HG03565 (cell line): ENCODE measurements around the gene AQP3.
"Not testable (repeated sequence)": the region's sequence is repeated elsewhere in the genome, so short reads cannot be mapped to it uniquely, and the experiment has no call there.

ENCODE experiments used
- ATAC-seq: cut with Tn5 transposase; IDR thresholded peaks from one replicate; pipeline ENCODE4 v1.9.1; 2021; ENCODE audit warnings: mild to moderate bottlenecking, moderate library complexity; ENCODE audit not compliant: unreplicated experiment

Gene AQP3

GRCh38 chr9:33419708-33420303 is 27.6 kb downstream of the AQP3 start:
- no peak for ATAC-seq

- no peak for ATAC-seq
These were observed 29.3 kb downstream of the AQP3 start for GRCh38 chr9:33418090-33418489.

GRCh38 chr9:33416996-33417395 is 30.4 kb downstream of the AQP3 start:
- ATAC-seq, result no peak

- ATAC-seq, result peak; percentile 46
These were observed 31.8 kb downstream of the AQP3 start for GRCh38 chr9:33415501-33416038.

GRCh38 chr9:33414889-33415500 is 32.4 kb downstream of the AQP3 start:
- no peak for ATAC-seq

GRCh38 chr9:33414268-33414667 is 33.1 kb downstream of the AQP3 start:
- no peak for ATAC-seq

GRCh38 chr9:33408087-33408486 is 39.3 kb downstream of the AQP3 start:
- ATAC-seq, result no peak

GRCh38 chr9:33407061-33407460 is 40.3 kb downstream of the AQP3 start:
- no peak for ATAC-seq

GRCh38 chr9:33404788-33405362 is 42.5 kb downstream of the AQP3 start:
- no peak for ATAC-seq

GRCh38 chr9:33403941-33404787 is 43.2 kb downstream of the AQP3 start:
- no peak for ATAC-seq

- not testable (repeated sequence) for ATAC-seq
These were observed 45.0 kb downstream of the AQP3 start, which contains the start of gene AQP7 for GRCh38 chr9:33402371-33402770. Gene AQP7 (minus strand): TSS chr9:33402568. CDS start chr9:33401262, 1,306 bp downstream.

GRCh38 chr9:33401809-33402208 is 45.6 kb downstream of the AQP3 start:
- ATAC-seq, result not testable (repeated sequence)

- ATAC-seq, result not testable (repeated sequence)
These were observed 48.3 kb downstream of the AQP3 start for GRCh38 chr9:33399047-33399446.

GRCh38 chr9:33397801-33398200 is 49.6 kb downstream of the AQP3 start:
- ATAC-seq, result not testable (repeated sequence)

GRCh38 chr9:33395159-33395879 is 52.1 kb downstream of the AQP3 start:
- ATAC-seq, result not testable (repeated sequence)

- not testable (repeated sequence) for ATAC-seq
These were observed 53.4 kb downstream of the AQP3 start for GRCh38 chr9:33393986-33394385.

- ATAC-seq, result no peak
These were observed 53.8 kb downstream of the AQP3 start for GRCh38 chr9:33393581-33393980.

GRCh38 chr9:33392591-33393021 is 54.8 kb downstream of the AQP3 start:
- not testable (repeated sequence) for ATAC-seq
